ENCODE measurements around the gene ZNF433.
"Not testable (repeated sequence)": the region's sequence is repeated elsewhere in the genome, so short reads cannot be mapped to it uniquely, and the experiment has no call there.

ZNF433 gene

GRCh38 chr19:12035220-12036172, at the start of gene ZNF433:
TSS of gene ZNF433 (minus strand) at chr19:12035679. CDS start at chr19:12035539, 140 bp downstream.
- peak; percentile 92 for DNase-seq

DNA sequence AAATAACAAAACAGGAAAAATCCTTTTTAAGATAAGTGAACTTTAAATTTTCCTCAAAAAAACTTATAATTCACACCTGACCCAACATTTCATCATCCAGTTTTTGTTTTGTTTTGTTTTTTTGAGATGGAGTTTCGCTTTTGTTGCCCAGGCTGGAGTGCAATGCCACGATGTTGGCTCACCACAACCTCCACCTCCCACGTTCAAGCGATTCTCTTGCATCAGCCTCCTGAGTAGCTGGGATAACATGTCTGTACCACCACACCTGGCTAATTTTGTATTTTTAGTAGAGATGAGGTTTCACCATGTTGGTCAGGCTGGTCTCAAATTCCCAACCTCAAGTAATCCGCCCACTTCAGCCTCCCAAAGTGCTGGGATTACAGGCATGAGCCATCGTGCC, 47.9 kb upstream of the ZNF433 start:
- not testable (repeated sequence) for DNase-seq

- no peak for DNase-seq
Observed at GRCh38 chr19:12077375-12077774, 41.9 kb upstream of the ZNF433 start.

- not testable (repeated sequence) for DNase-seq
Observed at GRCh38 chr19:12076331-12076730, 40.9 kb upstream of the ZNF433 start.

GRCh38 chr19:12075538-12076139, 40.2 kb upstream of the ZNF433 start:
- no peak for DNase-seq

- peak; percentile 89 for DNase-seq
Observed at GRCh38 chr19:12064590-12065538, 29.4 kb upstream of the ZNF433 start, which contains the start of gene ZNF844. TSS of gene ZNF844 (plus strand) at chr19:12064731. CDS start at chr19:12064874, 143 bp downstream.

- no peak for DNase-seq
Observed at GRCh38 chr19:12055784-12056183, 20.3 kb upstream of the ZNF433 start.

- peak; percentile 96 for DNase-seq
Observed at GRCh38 chr19:12052497-12053169, 17.2 kb upstream of the ZNF433 start, which contains the start of gene ZNF878. TSS of gene ZNF878 (minus strand) at chr19:12052961. CDS start at chr19:12052801, 160 bp downstream.

DNA sequence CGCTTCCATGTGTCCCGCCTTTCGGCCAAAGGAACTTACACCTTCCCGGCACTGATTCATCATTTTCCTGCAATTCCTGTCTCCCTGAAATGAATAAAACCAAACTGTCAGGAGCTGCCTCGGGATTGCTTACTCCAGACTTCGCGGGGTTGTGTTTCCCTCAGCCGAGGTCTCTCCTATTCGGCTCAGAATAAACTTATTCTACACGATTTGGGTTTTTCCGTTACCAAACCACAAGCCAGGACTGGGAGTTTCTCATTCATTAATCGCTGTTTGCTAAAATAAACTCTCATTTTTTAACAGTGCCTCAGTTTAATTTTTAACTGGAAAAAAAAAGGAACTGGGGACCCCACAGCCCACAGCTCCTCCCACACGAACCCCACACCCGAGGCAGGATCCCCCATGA, 16.6 kb upstream of the ZNF433 start:
- peak; percentile 46 for DNase-seq

- DNase-seq = peak; percentile 18
Observed at GRCh38 chr19:12047868-12048267, 12.4 kb upstream of the ZNF433 start.

DNA sequence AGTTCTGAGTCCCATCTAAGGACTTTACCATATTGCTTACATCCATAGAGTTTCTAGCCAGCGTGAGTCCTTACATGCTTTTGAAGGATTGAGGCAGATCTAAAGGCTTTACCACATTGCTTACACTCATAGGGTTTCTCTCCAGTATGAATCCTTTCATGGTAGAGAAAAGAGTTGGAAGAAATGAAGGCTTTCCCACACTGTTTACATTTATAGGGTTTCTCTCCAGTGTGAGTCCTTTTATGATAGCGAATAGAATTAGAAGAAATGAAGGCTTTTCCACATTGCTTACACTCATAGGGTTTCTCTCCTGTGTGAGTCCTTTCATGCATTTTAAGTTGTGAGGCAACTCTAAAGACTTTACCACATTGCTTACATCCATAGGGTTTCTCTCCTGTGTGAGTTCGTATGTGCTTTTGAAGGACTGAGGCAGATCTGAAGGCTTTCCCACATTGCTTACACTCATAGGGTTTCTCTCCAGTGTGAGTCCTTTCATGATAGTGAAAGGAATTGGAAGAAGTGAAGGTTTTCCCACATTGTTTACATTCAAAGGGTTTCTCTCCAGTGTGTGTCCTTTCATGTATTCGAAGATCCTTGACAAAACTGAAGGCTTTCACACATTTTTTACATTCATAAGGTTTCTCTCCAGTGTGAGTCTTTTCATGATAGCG, 8.4 kb upstream of the ZNF433 start:
- DNase-seq = no peak

GRCh38 chr19:12042893-12043292, 7.4 kb upstream of the ZNF433 start:
- no peak for DNase-seq

DNA sequence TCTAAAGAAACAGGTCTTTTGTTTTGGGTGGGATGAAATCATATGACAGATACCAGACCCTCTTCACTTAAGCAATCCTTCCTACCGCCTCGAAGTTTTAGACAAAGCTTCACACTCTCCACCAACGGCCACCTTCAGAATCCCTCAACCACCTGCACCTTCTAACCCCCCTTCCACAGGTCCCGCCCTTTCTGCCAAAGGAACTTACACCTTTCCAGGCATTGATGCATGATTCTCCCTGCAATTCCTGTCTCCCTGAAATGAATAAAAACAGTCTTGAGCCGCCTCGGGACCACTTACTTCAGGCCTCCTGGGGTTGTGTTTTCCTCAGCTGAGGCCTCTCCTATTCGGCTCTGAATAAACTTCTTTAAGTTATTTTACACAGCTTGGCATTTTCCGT, 859 bp downstream of the ZNF433 start:
- no peak for DNase-seq

DNA sequence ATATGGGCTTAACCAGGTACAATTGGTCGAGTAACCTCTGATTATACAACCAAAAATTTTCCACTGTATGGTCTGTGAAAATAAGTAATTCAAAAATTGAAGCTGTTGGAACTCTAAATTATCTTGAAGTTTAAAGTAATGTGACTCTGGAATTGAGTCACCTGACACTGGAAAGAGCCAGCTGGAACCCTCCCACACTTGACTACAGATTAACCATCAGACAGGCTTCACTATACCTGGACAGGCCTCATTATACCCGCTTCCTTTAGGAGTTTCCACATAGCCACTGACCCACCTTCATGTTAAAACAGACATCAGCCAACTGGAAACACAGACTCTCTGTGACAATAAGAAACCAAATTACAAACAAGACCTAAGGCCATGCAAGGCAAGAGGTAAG, 1.3 kb downstream of the ZNF433 start:
- DNase-seq = no peak

DNA sequence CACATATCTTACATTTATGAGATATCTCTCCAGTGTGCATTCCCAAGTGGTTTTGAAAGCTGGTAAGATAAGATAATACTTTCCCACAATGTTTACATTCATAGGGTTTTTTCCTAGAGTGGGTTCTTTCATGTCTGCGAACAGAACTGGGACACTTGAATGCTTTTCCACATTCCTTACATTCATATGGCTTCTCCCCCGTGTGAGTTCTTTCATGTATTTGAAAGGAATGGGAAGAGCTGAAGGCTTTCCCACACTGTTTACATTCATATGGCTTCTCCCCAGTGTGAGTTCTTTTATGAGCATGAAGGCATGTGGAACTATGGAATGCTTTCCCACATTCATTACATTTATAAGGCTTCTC, 19.7 kb downstream of the ZNF433 start:
- DNase-seq = no peak

- DNase-seq = no peak
Observed at GRCh38 chr19:12015015-12015752, 20.3 kb downstream of the ZNF433 start.

- peak; percentile 20 for DNase-seq
Observed at GRCh38 chr19:12000152-12000981, 35.1 kb downstream of the ZNF433 start.

- peak; percentile 25 for DNase-seq
Observed at GRCh38 chr19:11995174-11995573, 40.3 kb downstream of the ZNF433 start.

DNA sequence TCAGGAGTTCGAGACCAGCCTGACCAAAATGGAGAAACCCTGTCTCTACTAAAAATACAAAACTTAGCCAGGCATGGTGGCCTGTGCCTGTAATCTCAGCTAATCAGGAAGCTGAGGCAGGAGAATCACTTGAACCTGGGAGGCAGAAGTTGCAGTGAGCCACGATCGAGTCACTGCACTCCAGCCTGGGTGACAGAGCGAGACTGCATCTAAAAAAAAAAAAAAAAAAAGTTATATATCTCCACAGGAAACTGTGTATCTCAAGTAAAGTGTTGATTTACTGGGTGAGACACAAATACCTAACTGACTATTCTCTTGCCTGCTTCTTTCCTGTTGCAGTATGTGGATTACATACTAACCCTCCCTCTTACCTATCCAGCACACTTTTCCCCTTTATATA, 43.6 kb downstream of the ZNF433 start:
- DNase-seq = peak; percentile 6

DNA sequence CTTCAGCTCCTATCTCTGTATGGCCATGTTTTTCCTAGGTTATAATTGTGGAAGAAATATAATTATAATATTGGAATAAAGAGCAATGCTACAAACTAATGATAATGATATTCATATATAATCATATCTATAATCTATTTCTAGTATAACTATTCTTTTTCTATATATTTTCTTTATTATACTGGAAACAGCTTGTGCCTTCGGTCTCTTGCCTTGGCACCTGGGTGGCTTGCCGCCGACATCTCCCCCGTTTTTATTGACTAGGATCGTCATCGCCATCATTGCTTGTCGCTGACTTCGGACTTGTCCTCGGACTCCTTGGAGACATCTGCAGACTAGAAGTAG, 46.4 kb downstream of the ZNF433 start:
- no peak for DNase-seq
